A673 (cell line): ENCODE measurements around the gene TM2D3. TPM values are rescaled to one million over a fixed set of nuclear protein-coding genes. Genes with fewer than 3 reads are reported as not detected.
"Not testable (repeated sequence)": the region's sequence is repeated elsewhere in the genome, so short reads cannot be mapped to it uniquely, and the experiment has no call there.

Source experiments
- BruUV-seq: library from RNA; stranded (reverse); fragments of 400-500 nt; replicated peaks from 2 replicates; lab custom pipeline; 2021; lab: Mats Ljungman, UMichigan
- CTCF ChIA-PET: fragments of 300-600 bp; sonication (Branson Sonifier 250); formaldehyde crosslinking; loops from one replicate; lab custom pipeline; 2022; ENCODE audit warnings: antibody characterized with exemption; lab: Charles Lee
- POLR2A ChIA-PET: fragments of 300-600 bp; sonication (Branson Sonifier 250); formaldehyde crosslinking; loops from one replicate; lab custom pipeline; 2022; ENCODE audit warnings: antibody characterized with exemption; ENCODE audit not compliant: low non-redundant PET; lab: Charles Lee
- DNase-seq: peaks from one replicate; pipeline ENCODE4 v3.0.0-alpha.2; 2015; ENCODE audit warnings: low spot score
- H3K27ac ChIP-seq: fragments of 200-600 bp; sonication (generic); 2 replicates; pipeline ENCODE4 v1.5.1; 2016; ENCODE audit warnings: mixed run types, low read depth, mild to moderate bottlenecking, mixed read lengths, antibody characterized with exemption, low read length; ENCODE audit not compliant: poor library complexity, severe bottlenecking
- H3K27me3 ChIP-seq: fragments of 200-600 bp; sonication (generic); replicated peaks from 2 replicates; pipeline ENCODE4 v1.6.1; 2017; ENCODE audit warnings: mixed run types, low read depth, mild to moderate bottlenecking, mixed read lengths, antibody characterized with exemption, low read length; ENCODE audit not compliant: insufficient read depth, poor library complexity
- H3K36me3 ChIP-seq: fragments of 200-600 bp; sonication (generic); 2 replicates; pipeline ENCODE4 v1.6.1; 2016; ENCODE audit warnings: mixed run types, mild to moderate bottlenecking, mixed read lengths, antibody characterized with exemption, low read length; ENCODE audit not compliant: insufficient read depth, poor library complexity, severe bottlenecking
- H3K4me1 ChIP-seq: fragments of 200-600 bp; sonication (generic); 2 replicates; pipeline ENCODE4 v1.6.1; 2017; ENCODE audit warnings: mixed run types, mild to moderate bottlenecking, mixed read lengths, antibody characterized with exemption, low read length; ENCODE audit not compliant: insufficient read depth, poor library complexity, severe bottlenecking
- H3K4me3 ChIP-seq: fragments of 200-600 bp; sonication (generic); 2 replicates; pipeline ENCODE4 v1.5.1; 2016; ENCODE audit warnings: low read depth, mixed run types, mild to moderate bottlenecking, mixed read lengths, low read length; ENCODE audit not compliant: poor library complexity, severe bottlenecking
- H3K9me3 ChIP-seq: fragments of 200-600 bp; sonication (generic); 2 replicates; pipeline ENCODE4 v1.6.1; 2016; ENCODE audit warnings: mixed run types, low read depth, mild to moderate bottlenecking, mixed read lengths, antibody characterized with exemption, low read length; ENCODE audit not compliant: poor library complexity, severe bottlenecking
- EZH2 ChIP-seq: fragments of 200-600 bp; sonication (generic); IDR thresholded peaks from 2 replicates; pipeline ENCODE4 v1.6.1; 2017; ENCODE audit warnings: borderline replicate concordance, low read depth, mild to moderate bottlenecking, mixed read lengths, antibody characterized with exemption, low read length; ENCODE audit not compliant: poor library complexity, severe bottlenecking
- intact Hi-C: fragments of 100-400 bp; cut with micrococcal nuclease; formaldehyde crosslinking; loops from one replicate; pipeline ENCODE4 v1.10.0; 2022; ENCODE audit not compliant: unreplicated experiment
- total RNA-seq: library from RNA; stranded (reverse); gene quantifications from 2 replicates; pipeline ENCODE4 v1.2.3, GENCODE V29; 2021
- TF ChIP-seq, protein P1 (sequence below): fragments of 300-800, 200-600 bp; sonication (generic); conservative IDR thresholded peaks from 2 replicates; pipeline ENCODE4 v1.5.1; 2017; ENCODE audit warnings: low read depth, mild to moderate bottlenecking, antibody characterized with exemption, low read length, moderate library complexity, mixed read lengths

The TM2D3 gene
- total RNA-seq, 1 experiment from 2014 or later: 49.4 TPM

DNA sequence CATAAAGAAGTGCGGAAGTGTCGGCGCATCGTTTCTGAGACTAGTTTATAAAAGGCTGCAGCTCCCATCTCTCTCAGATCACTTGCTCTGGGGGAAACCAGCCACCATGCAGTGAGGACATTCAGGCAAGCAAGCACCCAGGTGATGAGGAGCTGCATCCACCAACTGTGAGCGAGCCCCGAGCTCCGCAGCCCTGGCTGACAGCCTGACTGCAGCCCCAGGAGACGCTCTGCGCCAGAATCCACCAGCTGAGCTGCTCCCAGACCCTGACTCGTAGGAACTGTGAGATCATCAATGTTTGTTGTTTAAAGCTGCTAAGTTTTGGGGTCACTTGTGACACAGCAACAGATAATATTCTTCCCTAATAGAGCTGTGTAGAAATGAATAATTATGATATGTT is 5.0 kb upstream of the TM2D3 start:
- no TSS peak for BruUV-seq
- H3K4me1 ChIP-seq: peaks cover 9% of the 10 kb centered on the region

DNA sequence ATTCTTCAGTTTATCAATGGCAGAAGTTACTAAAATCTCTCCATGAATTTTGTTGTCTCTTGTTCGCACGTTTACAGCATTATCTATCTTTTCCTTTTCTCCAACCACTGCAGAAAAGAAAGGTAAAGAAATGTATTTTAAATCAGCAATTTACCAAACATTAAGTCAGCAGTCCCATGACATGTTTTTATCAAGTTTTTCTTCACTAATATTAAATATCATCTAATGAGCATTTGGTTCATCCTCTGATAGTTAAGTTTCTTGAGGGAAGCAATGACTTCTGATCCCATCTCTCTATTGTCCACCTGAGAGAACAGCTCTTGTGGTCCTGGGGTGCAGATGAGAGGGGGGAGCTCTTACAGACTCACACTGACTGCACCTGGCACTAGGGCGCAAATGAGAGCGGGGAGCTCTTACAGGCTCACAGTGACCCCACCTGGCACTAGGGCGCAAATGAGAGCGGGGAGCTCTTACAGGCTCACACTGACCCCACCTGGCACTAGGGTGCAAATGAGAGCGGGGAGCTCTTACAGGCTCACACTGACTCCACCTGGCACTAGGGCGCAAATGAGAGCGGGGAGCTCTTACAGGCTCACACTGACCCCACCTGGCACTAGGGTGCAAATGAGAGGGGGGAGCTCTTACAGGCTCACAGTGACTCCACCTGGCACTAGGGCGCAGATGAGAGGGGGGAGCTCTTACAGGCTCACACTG is 2.6 kb upstream of the TM2D3 start:
- POLR2A ChIA-PET: interaction anchor here (0.6 kb wide), 1 partner anchor 354 kb away, joined by 6 read pairs; no protein-coding TSS in a partner anchor

More for the DNA sequence above, 5.0 kb upstream of the TM2D3 start:
- intact Hi-C loops: no loop called here
- H3K4me3 ChIP-seq: no peak overlapping the region
- DNase-seq: no peak
- no peak for TF ChIP-seq EZH2
- TF ChIP-seq, protein P1, sequence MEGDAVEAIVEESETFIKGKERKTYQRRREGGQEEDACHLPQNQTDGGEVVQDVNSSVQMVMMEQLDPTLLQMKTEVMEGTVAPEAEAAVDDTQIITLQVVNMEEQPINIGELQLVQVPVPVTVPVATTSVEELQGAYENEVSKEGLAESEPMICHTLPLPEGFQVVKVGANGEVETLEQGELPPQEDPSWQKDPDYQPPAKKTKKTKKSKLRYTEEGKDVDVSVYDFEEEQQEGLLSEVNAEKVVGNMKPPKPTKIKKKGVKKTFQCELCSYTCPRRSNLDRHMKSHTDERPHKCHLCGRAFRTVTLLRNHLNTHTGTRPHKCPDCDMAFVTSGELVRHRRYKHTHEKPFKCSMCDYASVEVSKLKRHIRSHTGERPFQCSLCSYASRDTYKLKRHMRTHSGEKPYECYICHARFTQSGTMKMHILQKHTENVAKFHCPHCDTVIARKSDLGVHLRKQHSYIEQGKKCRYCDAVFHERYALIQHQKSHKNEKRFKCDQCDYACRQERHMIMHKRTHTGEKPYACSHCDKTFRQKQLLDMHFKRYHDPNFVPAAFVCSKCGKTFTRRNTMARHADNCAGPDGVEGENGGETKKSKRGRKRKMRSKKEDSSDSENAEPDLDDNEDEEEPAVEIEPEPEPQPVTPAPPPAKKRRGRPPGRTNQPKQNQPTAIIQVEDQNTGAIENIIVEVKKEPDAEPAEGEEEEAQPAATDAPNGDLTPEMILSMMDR: no peak
- CTCF ChIA-PET: no interaction called here
- no peaks in the 10 kb centered on the region for H3K9me3 ChIP-seq
- H3K27me3 ChIP-seq: no peaks in the 10 kb centered on the region
- no peak overlapping the region for H3K27ac ChIP-seq
- no peaks in the 10 kb centered on the region for H3K36me3 ChIP-seq
- POLR2A ChIA-PET: no interaction called here

DNA sequence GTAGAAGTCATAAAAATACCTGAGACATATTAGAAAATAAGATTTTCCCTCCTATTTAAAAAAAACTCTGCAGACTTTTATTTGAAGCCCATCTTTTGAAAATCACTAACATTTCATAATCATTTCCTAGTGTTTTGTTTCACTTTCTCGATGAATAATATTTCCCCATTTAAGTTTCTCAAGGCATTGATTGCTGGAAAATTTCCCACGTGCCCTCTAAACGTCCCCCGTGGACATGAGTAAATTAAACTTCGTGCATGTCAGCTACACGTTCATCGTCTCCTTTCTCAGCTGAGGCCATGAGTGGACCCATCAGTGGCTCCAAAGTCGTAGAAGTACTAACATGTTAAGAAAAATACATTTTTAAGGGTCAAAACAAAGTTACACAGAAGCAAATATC is 2.0 kb upstream of the TM2D3 start:
- H3K9me3 ChIP-seq: no peaks in the 10 kb centered on the region
- CTCF ChIA-PET: no interaction called here
- no peaks in the 10 kb centered on the region for H3K27me3 ChIP-seq
- H3K4me1 ChIP-seq: peaks cover 26% of the 10 kb centered on the region
- TF ChIP-seq, protein P1: no peak
- no peak for TF ChIP-seq EZH2
- no peak overlapping the region for H3K4me3 ChIP-seq
- DNase-seq: no peak
- intact Hi-C loops: no loop called here
- no peak overlapping the region for H3K27ac ChIP-seq
- POLR2A ChIA-PET: no interaction called here
- H3K36me3 ChIP-seq: peaks cover 13% of the 10 kb centered on the region
- BruUV-seq: no TSS peak

More for the DNA sequence above, 2.6 kb upstream of the TM2D3 start:
- H3K4me3 ChIP-seq, H3K9me3 ChIP-seq, H3K27me3 ChIP-seq, DNase-seq, H3K27ac ChIP-seq, H3K36me3 ChIP-seq, intact Hi-C loops, BruUV-seq: not testable (repeated sequence)
- CTCF ChIA-PET: interaction anchor here (0.6 to 0.7 kb wide), 3 partner anchors 18 to 357 kb away, joined by 3 read pairs; no protein-coding TSS in a partner anchor
- TF ChIP-seq, protein P1: peak; percentile 44
- H3K4me1 ChIP-seq: peaks cover 24% of the 10 kb centered on the region
